DOHH2 (cell line): ENCODE measurements around the gene SP7.

ENCODE experiments used
- EZH2phosphoT487 ChIP-seq: fragments of 200-600 bp; sonication (generic); IDR thresholded peaks from 2 replicates; pipeline ENCODE4 v1.6.1; 2017; ENCODE audit warnings: borderline replicate concordance, mild to moderate bottlenecking, antibody characterized with exemption, low read length, moderate library complexity, mixed read lengths
- TF ChIP-seq, protein P1 (sequence below): fragments of 200-600 bp; sonication (generic); IDR thresholded peaks from one replicate; pipeline ENCODE4 v1.5.1; 2014; ENCODE audit warnings: antibody characterized with exemption, mild to moderate bottlenecking, low read depth, low read length; ENCODE audit not compliant: poor library complexity, severe bottlenecking

DNA sequence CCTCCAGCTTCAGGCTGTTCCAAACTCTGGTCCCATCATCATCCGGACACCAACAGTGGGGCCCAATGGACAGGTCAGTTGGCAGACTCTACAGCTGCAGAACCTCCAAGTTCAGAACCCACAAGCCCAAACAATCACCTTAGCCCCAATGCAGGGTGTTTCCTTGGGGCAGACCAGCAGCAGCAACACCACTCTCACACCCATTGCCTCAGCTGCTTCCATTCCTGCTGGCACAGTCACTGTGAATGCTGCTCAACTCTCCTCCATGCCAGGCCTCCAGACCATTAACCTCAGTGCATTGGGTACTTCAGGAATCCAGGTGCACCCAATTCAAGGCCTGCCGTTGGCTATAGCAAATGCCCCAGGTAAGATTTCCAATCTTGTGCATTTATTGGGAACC lies 47.1 kb upstream of the SP7 start:
- TF ChIP-seq, protein P1, sequence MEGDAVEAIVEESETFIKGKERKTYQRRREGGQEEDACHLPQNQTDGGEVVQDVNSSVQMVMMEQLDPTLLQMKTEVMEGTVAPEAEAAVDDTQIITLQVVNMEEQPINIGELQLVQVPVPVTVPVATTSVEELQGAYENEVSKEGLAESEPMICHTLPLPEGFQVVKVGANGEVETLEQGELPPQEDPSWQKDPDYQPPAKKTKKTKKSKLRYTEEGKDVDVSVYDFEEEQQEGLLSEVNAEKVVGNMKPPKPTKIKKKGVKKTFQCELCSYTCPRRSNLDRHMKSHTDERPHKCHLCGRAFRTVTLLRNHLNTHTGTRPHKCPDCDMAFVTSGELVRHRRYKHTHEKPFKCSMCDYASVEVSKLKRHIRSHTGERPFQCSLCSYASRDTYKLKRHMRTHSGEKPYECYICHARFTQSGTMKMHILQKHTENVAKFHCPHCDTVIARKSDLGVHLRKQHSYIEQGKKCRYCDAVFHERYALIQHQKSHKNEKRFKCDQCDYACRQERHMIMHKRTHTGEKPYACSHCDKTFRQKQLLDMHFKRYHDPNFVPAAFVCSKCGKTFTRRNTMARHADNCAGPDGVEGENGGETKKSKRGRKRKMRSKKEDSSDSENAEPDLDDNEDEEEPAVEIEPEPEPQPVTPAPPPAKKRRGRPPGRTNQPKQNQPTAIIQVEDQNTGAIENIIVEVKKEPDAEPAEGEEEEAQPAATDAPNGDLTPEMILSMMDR: no peak
- TF ChIP-seq EZH2phosphoT487: no peak
